ENCODE measurements around the gene ZNF593. TPM values are rescaled to one million over a fixed set of nuclear protein-coding genes. Genes with fewer than 3 reads are reported as not detected.
A peak's percentile ranks its signal among the peaks of the same experiment; 100 is the strongest.

The ZNF593 gene
- total and polyA plus RNA-seq, 9 of the 15 experiments (the other 6 are each of a cell fraction or from before 2014, with no cell fraction given), result 9.8 to 334 (median 48.2) TPM

DNA sequence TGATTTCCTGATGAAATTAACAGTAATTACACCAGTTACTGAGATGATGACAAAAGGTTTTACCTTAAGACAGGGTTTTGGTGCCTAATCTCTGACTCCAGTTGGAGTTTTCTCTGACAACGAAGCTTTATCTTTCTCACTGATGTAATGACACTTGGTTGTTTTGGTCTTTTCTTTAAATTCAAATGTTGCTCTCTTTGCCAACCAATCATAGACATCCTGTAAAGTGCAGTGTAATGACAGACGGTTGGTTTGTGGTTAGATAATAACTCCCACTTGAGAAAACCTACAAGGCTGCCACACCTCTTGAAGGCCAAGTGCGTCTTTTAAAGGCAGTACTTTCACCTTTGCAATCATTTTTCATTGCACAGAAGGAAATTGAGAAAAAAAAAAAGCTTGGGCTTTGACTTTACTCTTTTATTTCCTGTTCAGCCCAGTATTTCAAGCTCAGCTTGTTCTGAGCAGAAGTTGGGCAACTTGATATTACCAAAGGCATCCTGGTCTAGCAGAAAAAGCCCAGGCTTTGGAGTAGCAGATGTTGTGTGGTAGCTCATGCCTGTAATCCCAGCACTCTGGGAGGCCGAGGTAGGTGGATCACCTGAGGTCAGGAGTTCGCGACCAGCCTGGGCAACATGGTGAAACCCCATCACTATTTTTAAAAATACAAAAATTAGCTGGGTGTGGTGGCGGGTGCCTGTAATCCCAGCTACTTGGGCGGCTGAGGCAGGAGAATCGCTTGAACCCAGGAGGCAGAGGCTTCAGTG, 43.2 kb upstream of the ZNF593 start (continued):
- TF ChIP-seq ZNF253 (CRISPR knock-in tag; conservative IDR thresholded peaks at IDR 0.05) (no peak), ZNF41 (CRISPR knock-in tag; conservative IDR thresholded peaks at IDR 0.05) (peak; percentile 60; the same call in 1 of the 2 replicates), KLF10 (CRISPR knock-in tag; IDR thresholded peaks at IDR 0.05) (no peak), PHF20 (IDR thresholded peaks at IDR 0.05; ENCODE audit: partially characterized antibody) (no peak), SREBF2 (CRISPR knock-in tag; IDR thresholded peaks at IDR 0.05) (no peak), COPS2 (conservative IDR thresholded peaks at IDR 0.05) (no peak), SMARCA4 (IDR thresholded peaks at IDR 0.05) (peak; percentile 98), ZNF23 (CRISPR knock-in tag; IDR thresholded peaks at IDR 0.05) (peak; percentile 36; the same call in 1 of the 2 replicates), RBM15 (IDR thresholded peaks at IDR 0.05; ENCODE audit: insufficient read depth, low read length) (no peak), MTF1 (CRISPR knock-in tag; IDR thresholded peaks at IDR 0.05; ENCODE audit: borderline replicate concordance) (no peak; the same call in 1 of the 2 replicates), SMARCE1 (IDR thresholded peaks at IDR 0.05) (peak; percentile 93), TAF7 (tag; IDR thresholded peaks at IDR 0.05) (peak; percentile 50; the same call in 1 of the 2 replicates), ZKSCAN8 (CRISPR knock-in tag; IDR thresholded peaks at IDR 0.05) (peak; percentile 22; the same call in 1 of the 2 replicates), PCBP2 (IDR thresholded peaks at IDR 0.05; ENCODE audit: low read depth, low read length, poor library complexity, severe bottlenecking) (no peak), CXXC5 (CRISPR knock-in tag; IDR thresholded peaks at IDR 0.05) (peak; percentile 98), ZKSCAN1 (IDR thresholded peaks at IDR 0.05; ENCODE audit: low read depth, low read length) (peak; percentile 78), ELF4 (CRISPR knock-in tag; IDR thresholded peaks at IDR 0.05) (no peak), CSDE1 (IDR thresholded peaks at IDR 0.05) (peak in 1 of 2 experiments; percentile 12; a peak in 1 of 4 replicates)
- TF ChIP-seq, protein P1, sequence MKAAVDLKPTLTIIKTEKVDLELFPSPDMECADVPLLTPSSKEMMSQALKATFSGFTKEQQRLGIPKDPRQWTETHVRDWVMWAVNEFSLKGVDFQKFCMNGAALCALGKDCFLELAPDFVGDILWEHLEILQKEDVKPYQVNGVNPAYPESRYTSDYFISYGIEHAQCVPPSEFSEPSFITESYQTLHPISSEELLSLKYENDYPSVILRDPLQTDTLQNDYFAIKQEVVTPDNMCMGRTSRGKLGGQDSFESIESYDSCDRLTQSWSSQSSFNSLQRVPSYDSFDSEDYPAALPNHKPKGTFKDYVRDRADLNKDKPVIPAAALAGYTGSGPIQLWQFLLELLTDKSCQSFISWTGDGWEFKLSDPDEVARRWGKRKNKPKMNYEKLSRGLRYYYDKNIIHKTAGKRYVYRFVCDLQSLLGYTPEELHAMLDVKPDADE (conservative IDR thresholded peaks at IDR 0.05; ENCODE audit: control insufficient read depth, low read depth, low read length), result no peak
- TF ChIP-seq, protein P2, sequence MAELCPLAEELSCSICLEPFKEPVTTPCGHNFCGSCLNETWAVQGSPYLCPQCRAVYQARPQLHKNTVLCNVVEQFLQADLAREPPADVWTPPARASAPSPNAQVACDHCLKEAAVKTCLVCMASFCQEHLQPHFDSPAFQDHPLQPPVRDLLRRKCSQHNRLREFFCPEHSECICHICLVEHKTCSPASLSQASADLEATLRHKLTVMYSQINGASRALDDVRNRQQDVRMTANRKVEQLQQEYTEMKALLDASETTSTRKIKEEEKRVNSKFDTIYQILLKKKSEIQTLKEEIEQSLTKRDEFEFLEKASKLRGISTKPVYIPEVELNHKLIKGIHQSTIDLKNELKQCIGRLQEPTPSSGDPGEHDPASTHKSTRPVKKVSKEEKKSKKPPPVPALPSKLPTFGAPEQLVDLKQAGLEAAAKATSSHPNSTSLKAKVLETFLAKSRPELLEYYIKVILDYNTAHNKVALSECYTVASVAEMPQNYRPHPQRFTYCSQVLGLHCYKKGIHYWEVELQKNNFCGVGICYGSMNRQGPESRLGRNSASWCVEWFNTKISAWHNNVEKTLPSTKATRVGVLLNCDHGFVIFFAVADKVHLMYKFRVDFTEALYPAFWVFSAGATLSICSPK (IDR thresholded peaks at IDR 0.05; ENCODE audit: borderline replicate concordance), result 0 out of 2 replicates have a peak, but pooled peaks have one; percentile 71
- TF ChIP-seq, protein P3, sequence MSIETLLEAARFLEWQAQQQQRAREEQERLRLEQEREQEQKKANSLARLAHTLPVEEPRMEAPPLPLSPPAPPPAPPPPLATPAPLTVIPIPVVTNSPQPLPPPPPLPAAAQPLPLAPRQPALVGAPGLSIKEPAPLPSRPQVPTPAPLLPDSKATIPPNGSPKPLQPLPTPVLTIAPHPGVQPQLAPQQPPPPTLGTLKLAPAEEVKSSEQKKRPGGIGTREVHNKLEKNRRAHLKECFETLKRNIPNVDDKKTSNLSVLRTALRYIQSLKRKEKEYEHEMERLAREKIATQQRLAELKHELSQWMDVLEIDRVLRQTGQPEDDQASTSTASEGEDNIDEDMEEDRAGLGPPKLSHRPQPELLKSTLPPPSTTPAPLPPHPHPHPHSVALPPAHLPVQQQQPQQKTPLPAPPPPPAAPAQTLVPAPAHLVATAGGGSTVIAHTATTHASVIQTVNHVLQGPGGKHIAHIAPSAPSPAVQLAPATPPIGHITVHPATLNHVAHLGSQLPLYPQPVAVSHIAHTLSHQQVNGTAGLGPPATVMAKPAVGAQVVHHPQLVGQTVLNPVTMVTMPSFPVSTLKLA (conservative IDR thresholded peaks at IDR 0.05), result peak; percentile 74 to 89
- TF ChIP-seq, protein P4, sequence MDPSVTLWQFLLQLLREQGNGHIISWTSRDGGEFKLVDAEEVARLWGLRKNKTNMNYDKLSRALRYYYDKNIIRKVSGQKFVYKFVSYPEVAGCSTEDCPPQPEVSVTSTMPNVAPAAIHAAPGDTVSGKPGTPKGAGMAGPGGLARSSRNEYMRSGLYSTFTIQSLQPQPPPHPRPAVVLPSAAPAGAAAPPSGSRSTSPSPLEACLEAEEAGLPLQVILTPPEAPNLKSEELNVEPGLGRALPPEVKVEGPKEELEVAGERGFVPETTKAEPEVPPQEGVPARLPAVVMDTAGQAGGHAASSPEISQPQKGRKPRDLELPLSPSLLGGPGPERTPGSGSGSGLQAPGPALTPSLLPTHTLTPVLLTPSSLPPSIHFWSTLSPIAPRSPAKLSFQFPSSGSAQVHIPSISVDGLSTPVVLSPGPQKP (CRISPR knock-in tag; IDR thresholded peaks at IDR 0.05), result no peak
